ENCODE measurements around the gene SMARCD3. TPM values are rescaled to one million over a fixed set of nuclear protein-coding genes. Genes with fewer than 3 reads are reported as not detected.
A peak's percentile ranks its signal among the peaks of the same experiment; 100 is the strongest.

Gene SMARCD3
- total and polyA plus RNA-seq, 2 of the 8 experiments (the other 6 are each of a cell fraction or from before 2014, with no cell fraction given) = 3.0 to 5.6 TPM

DNA sequence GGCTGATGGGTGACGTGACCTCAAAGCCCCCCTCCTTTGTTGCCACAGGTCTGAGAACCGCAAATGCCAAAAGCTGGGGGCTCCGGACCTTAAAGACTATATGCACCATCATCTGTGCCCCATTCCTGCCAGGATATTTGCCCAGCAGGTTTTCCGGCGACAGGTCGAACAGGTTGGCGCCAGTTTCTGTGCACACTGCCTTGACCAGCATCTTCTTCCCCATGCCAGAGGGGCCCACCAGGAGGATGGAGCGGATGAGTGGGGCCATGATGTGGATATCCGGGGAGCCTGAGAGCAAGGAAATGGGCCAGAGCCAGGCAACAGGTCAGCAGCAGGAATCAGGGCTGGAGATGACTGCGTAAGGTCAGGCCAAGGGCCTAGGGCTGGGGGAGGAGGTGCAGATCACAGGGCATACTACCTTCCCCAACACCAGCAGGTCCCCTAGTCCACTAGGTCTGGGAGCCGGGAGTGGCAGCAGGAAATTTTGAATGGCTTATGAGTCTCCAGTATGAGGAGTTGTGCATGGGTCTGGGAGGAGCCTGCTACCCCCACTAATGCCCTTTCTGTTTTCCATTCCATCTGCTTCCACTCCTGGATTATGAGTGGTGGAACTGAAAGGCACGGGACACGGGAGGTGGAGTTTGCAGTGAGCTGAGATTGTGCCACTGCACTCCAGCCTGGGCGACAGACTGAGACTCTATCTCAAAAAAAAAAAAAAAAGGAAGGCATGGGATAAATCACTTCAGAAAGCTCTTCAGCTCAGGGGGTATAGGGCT is 55.1 kb downstream of the SMARCD3 start:
- DNase-seq (ENCODE audit: low read depth in 1 of 2, low spot score in 2 of 2) (no peak), FAIRE-seq (no peak)
- CTCF ChIA-PET (ENCODE audit: partially characterized antibody) = interaction anchor here (0.9 to 2.3 kb wide), 4 partner anchors 10 to 51 kb away, joined by 3 to 7 read pairs (median 6); no protein-coding TSS in a partner anchor
- H3K9me3 ChIP-seq (ENCODE audit: insufficient read depth in 2 of 2, low read depth in 1 of 2, low read length in 1 of 2) = no peaks in the 10 kb centered on the region
- H4K20me1 ChIP-seq (replicated peaks in 1 of 2; ENCODE audit: control insufficient read depth in 1 of 2, insufficient read depth in 2 of 2, low read length in 2 of 2) = no peaks in the 10 kb centered on the region
- H3K4me3 ChIP-seq (ENCODE audit: extremely low read depth in 1 of 4, insufficient read depth in 2 of 4, low read depth in 3 of 4, low read length in 4 of 4) = no peak overlapping the region
- no peak for TF ChIP-seq KDM5A (IDR thresholded peaks at IDR 0.05; ENCODE audit: low read length)
- no peak for TF ChIP-seq EP300 (IDR thresholded peaks at IDR 0.05; ENCODE audit: borderline replicate concordance in 1 of 2, low read depth in 2 of 2, low read length in 2 of 2)
- H2BK12ac ChIP-seq (ENCODE audit: low read depth, low read length) = no peak overlapping the region
- H3K4me2 ChIP-seq (ENCODE audit: insufficient read depth in 1 of 2, low read depth in 2 of 2, low read length in 2 of 2) = no peak overlapping the region
- no peak overlapping the region for H2AK5ac ChIP-seq (ENCODE audit: low read depth, low read length)
- no peak overlapping the region for H2BK15ac ChIP-seq (ENCODE audit: low read length)
- H2AFZ ChIP-seq (ENCODE audit: low read length) = no peak overlapping the region
- no peaks in the 10 kb centered on the region for H3K79me1 ChIP-seq (ENCODE audit: low read depth, low read length)
- H3K9ac ChIP-seq (replicated peaks in 1 of 4; ENCODE audit: extremely low read depth in 1 of 4, low read depth in 3 of 4, low read length in 3 of 4) = no peak overlapping the region
- no peak overlapping the region for H3K27ac ChIP-seq (ENCODE audit: low read depth, low read length)
- 88% methylated on average over 14 of the region's 14 CpGs; no CpG with 5 or more reads in 1 of the 2 experiments for WGBS, 2 experiments (ENCODE audit: extremely low coverage in 1 of 2, insufficient coverage in 1 of 2, insufficient read length in 1 of 2, insufficient replicate concordance in 2 of 2, low coverage in 1 of 2, low lambda C conversion rate in 2 of 2, missing lambda C conversion rate in 1 of 2)
- H3K27me3 ChIP-seq (replicated peaks in 1 of 4; ENCODE audit: control insufficient read depth in 3 of 4, extremely low read depth in 1 of 4, insufficient read depth in 3 of 4, low read length in 3 of 4) = peaks cover 0 to 10% (median 0%) of the 10 kb centered on the region in 4 experiments; a peak in 2 of 7 replicates
- H2BK5ac ChIP-seq (ENCODE audit: low read depth, low read length) = no peak overlapping the region
- H3K23ac ChIP-seq (ENCODE audit: insufficient read length) = no peak overlapping the region
- no peak overlapping the region for H4K91ac ChIP-seq (replicated peaks; ENCODE audit: insufficient read length, low read length)
- no peak overlapping the region for H3K56ac ChIP-seq (replicated peaks; ENCODE audit: insufficient read length, low read depth, low read length)
- no peaks in the 10 kb centered on the region for H3K79me2 ChIP-seq (ENCODE audit: control insufficient read depth in 1 of 2, insufficient read depth in 2 of 2, low read length in 2 of 2)
- no peaks in the 10 kb centered on the region for H3K36me3 ChIP-seq (ENCODE audit: control insufficient read depth in 2 of 4, insufficient read depth in 4 of 4, low read length in 3 of 4)
- no peak overlapping the region for H2BK20ac ChIP-seq (ENCODE audit: low read length)
- H3K23me2 ChIP-seq (ENCODE audit: low read depth, low read length) = peaks cover 5% of the 10 kb centered on the region; the same call in 1 of the 2 replicates
- POLR2A ChIA-PET (ENCODE audit: partially characterized antibody) = no interaction called here
- peaks cover 0 to 3% (median 2%) of the 10 kb centered on the region in 4 experiments; a peak in 2 of 7 replicates for H3K4me1 ChIP-seq (replicated peaks in 1 of 4; ENCODE audit: control insufficient read depth in 3 of 4, insufficient read depth in 4 of 4, low read length in 3 of 4)
- H3K4ac ChIP-seq (replicated peaks; ENCODE audit: insufficient read length, low read depth, low read length) = no peak overlapping the region
- no peak overlapping the region for H4K5ac ChIP-seq (ENCODE audit: insufficient read length, low read depth, low read length)
- H3K14ac ChIP-seq (ENCODE audit: insufficient read length) = no peak overlapping the region
- no peak overlapping the region for H3K18ac ChIP-seq (ENCODE audit: extremely low read depth, low read length)
- H2BK120ac ChIP-seq (replicated peaks; ENCODE audit: low read depth, low read length) = no peak overlapping the region
- peak overlapping the region; percentile 35; the same call in 1 of the 2 replicates for H4K8ac ChIP-seq (ENCODE audit: extremely low read depth, insufficient read depth, low read length)

All from H1 (cell line).